Transverse colon (tissue), 4 donors: ENCODE results near the gene MYD88. TPM values are rescaled to one million over a fixed set of nuclear protein-coding genes. Genes with fewer than 3 reads are reported as not detected.

Source experiments
- DNase-seq: peaks from one replicate; pipeline ENCODE4 v3.0.0-alpha.2; 2019
- H3K27ac ChIP-seq, 4 donors: fragments of 200-600 bp; sonication (generic); 2 replicates each; pipeline ENCODE4 v1.5.1; 2016 to 2018; ENCODE audit warnings: inconsistent platforms in 4 of 4
- H3K27me3 ChIP-seq: fragments of 200-600 bp; sonication (generic); 2 replicates; pipeline ENCODE4 v1.5.1; 2017; ENCODE audit warnings: inconsistent platforms
- H3K36me3 ChIP-seq, 4 donors: fragments of 200-600 bp; sonication (generic); 2 replicates each; pipeline ENCODE4 v1.5.1; 2017 to 2019; ENCODE audit warnings: inconsistent platforms in 4 of 4
- H3K4me1 ChIP-seq, 4 donors: fragments of 200-600 bp; sonication (generic); 2 replicates each; pipeline ENCODE4 v1.5.1; 2017 to 2020; ENCODE audit warnings: inconsistent platforms in 4 of 4
- H3K4me3 ChIP-seq, 4 donors: fragments of 200-600 bp; sonication (generic); 1 replicate in 1 of 4; 2 replicates in 3 of 4; pipeline versions ENCODE4 v1.5.1 to v1.6.1; 2017 to 2019; ENCODE audit warnings: inconsistent platforms in 4 of 4
- H3K9me3 ChIP-seq, 2 donors: fragments of 200-600 bp; sonication (generic); 2 replicates each; pipeline ENCODE4 v1.5.1; 2017 to 2019; ENCODE audit warnings: inconsistent platforms in 2 of 2
- CTCF ChIP-seq, 5 experiments: fragments of 200-600 bp in 3 of 5; fragments of 450-650 bp in 2 of 5; sonication (generic) in 3 of 5; IDR thresholded peaks; 1 replicate in 2 of 5; 2 replicates in 3 of 5; pipeline ENCODE4 v1.5.1; 2016 to 2017; ENCODE audit warnings: antibody characterized with exemption in 5 of 5, inconsistent platforms in 3 of 5, mild to moderate bottlenecking in 2 of 5, moderate library complexity in 1 of 5
- EP300 ChIP-seq: sonication (generic); formaldehyde crosslinking; IDR thresholded peaks from one replicate; pipeline ENCODE4 v1.6.1; 2017; ENCODE audit warnings: antibody characterized with exemption, low read depth
- POLR2A ChIP-seq: fragments of 450-650 bp; IDR thresholded peaks from one replicate; pipeline ENCODE4 v1.6.1; 2016; ENCODE audit warnings: antibody characterized with exemption, mild to moderate bottlenecking, moderate library complexity
- POLR2AphosphoS5 ChIP-seq, 3 donors: sonication (generic); formaldehyde crosslinking; IDR thresholded peaks; one replicate each; pipeline ENCODE4 v1.6.1; 2016; ENCODE audit warnings: antibody characterized with exemption in 3 of 3
- WGBS, 2 donors: methylation state at CpG; one replicate each; pipeline ENCODE4 v1.1.5; 2018; ENCODE audit warnings: low coverage in 1 of 2; 5-methylcytosine and 5-hydroxymethylcytosine counted together
- in situ Hi-C, 4 donors: fragments of 200-750 bp; cut with MboI; loops; one replicate each; pipeline versions ENCODE4 v1.15.0 to v1.15.1; 2017; ENCODE audit warnings: low sequenced_read_pairs in 3 of 4, low pct_ligation_motif_present in 1 of 4, low pct_unique_long_range_greater_than_20kb in 1 of 4
- intact Hi-C: fragments of 100-400 bp; cut with DNase I; formaldehyde crosslinking; loops from one replicate; pipeline ENCODE4 v1.15.1; 2023; ENCODE audit warnings: low total_unique reads
- total RNA-seq, 4 donors: library from RNA; depleted of rRNA; stranded (reverse); fragments of >200 nt; gene quantifications; one replicate each; pipeline ENCODE4 v1.1.0, GENCODE V29; 2016

MYD88 gene
- total RNA-seq, 4 donors from 2014 or later, result 49.0 to 82.2 (median 76.5) TPM

- Histone ChIP-seq H3K4me1 (no peaks in the 10 kb centered on the region), H3K27ac (no peak overlapping the region), H3K4me3 (no peak overlapping the region), H3K9me3 (no peaks in the 10 kb centered on the region), H3K36me3 (no peaks in the 10 kb centered on the region), H3K27me3 (no peaks in the 10 kb centered on the region)
- DNase-seq, result no peak
- in situ Hi-C loops, result loop anchor here in 1 of 4 donors (25.0 kb wide), 1 partner anchor 373 kb away; the partner anchor contains the start of gene EXOG
- intact Hi-C loops, result no loop called here
- 84% methylated on average over 13 of the region's 13 CpGs; no CpG with 5 or more reads in 1 of the 2 donors for WGBS, 2 donors
- TF ChIP-seq EP300 (no peak), POLR2A (peak; percentile 13)
These were observed 24.2 kb upstream of the MYD88 start for GRCh38 chr3:38114052-38114874.

GRCh38 chr3:38114875-38115644 is 23.4 kb upstream of the MYD88 start:
- Histone ChIP-seq H3K4me1 (no peaks in the 10 kb centered on the region), H3K27me3 (no peaks in the 10 kb centered on the region), H3K9me3 (no peaks in the 10 kb centered on the region), H3K27ac (no peak overlapping the region), H3K36me3 (no peaks in the 10 kb centered on the region), H3K4me3 (no peak overlapping the region)
- in situ Hi-C loops, result loop anchor here in 1 of 4 donors (25.0 kb wide), 1 partner anchor 372 kb away; the partner anchor contains the start of gene EXOG
- 80 to 82% methylated on average over 1 to 13 of the region's 13 CpGs for WGBS, 2 donors
- TF ChIP-seq POLR2AphosphoS5 (IDR thresholded peaks at IDR 0.05), result no peak
- TF ChIP-seq EP300, result no peak
- TF ChIP-seq POLR2A, result no peak
- TF ChIP-seq CTCF (IDR thresholded peaks at IDR 0.05), result no peak
- intact Hi-C loops, result no loop called here
- no peak for DNase-seq

- H3K36me3 ChIP-seq, result peaks cover 0 to 3% (median 0%) of the 10 kb centered on the region in 4 donors
- TF ChIP-seq CTCF (IDR thresholded peaks at IDR 0.05) (no peak), POLR2AphosphoS5 (IDR thresholded peaks at IDR 0.05) (no peak), EP300 (no peak), POLR2A (no peak)
- no peak overlapping the region for H3K27ac ChIP-seq
- H3K4me3 ChIP-seq, result no peak overlapping the region
- H3K4me1 ChIP-seq, result no peaks in the 10 kb centered on the region
- DNase-seq, result no peak
- H3K9me3 ChIP-seq, result no peaks in the 10 kb centered on the region
- intact Hi-C loops (no loop called here), in situ Hi-C loops (loop anchor here in 1 of 4 donors (25.0 kb wide), 1 partner anchor 371 kb away; the partner anchor contains the start of gene EXOG)
- 60 to 62% methylated on average over 3 to 9 of the region's 9 CpGs for WGBS, 2 donors
- H3K27me3 ChIP-seq, result no peaks in the 10 kb centered on the region
These were observed 22.6 kb upstream of the MYD88 start for GRCh38 chr3:38115645-38116427.

- intact Hi-C loops, result no loop called here
- Histone ChIP-seq H3K36me3 (peaks cover 0 to 11% (median 3%) of the 10 kb centered on the region in 4 donors), H3K4me1 (no peaks in the 10 kb centered on the region), H3K27ac (no peak overlapping the region), H3K9me3 (no peaks in the 10 kb centered on the region), H3K4me3 (no peak overlapping the region), H3K27me3 (no peaks in the 10 kb centered on the region)
- in situ Hi-C loops, result loop anchor here in 1 of 4 donors (25.0 kb wide), 1 partner anchor 371 kb away; the partner anchor contains the start of gene EXOG
- WGBS, 2 donors, result 69% methylated on average over 9 of the region's 12 CpGs; no CpG with 5 or more reads in 1 of the 2 donors
- DNase-seq, result peak; percentile 35
- TF ChIP-seq CTCF (IDR thresholded peaks at IDR 0.05) (no peak), POLR2AphosphoS5 (IDR thresholded peaks at IDR 0.05) (no peak), EP300 (no peak), POLR2A (no peak)
These were observed 21.8 kb upstream of the MYD88 start for GRCh38 chr3:38116471-38117162.
